NCI-H1092 (cell line): ENCODE data around the gene NDC1.
A peak's percentile ranks its signal among the peaks of the same experiment; 100 is the strongest.
"Not testable (repeated sequence)": the region's sequence is repeated elsewhere in the genome, so short reads cannot be mapped to it uniquely, and the experiment has no call there.

ENCODE experiments used
- DNase-seq: peaks from one replicate; lab custom pipeline; 2025; lab: John Stamatoyannopoulos, UW

Gene NDC1

GRCh38 chr1:53765657-53766056, 72.4 kb downstream of the NDC1 start:
- DNase-seq, result no peak

- DNase-seq, result no peak
Measured at GRCh38 chr1:53763911-53764310, 74.2 kb downstream of the NDC1 start.

- no peak for DNase-seq
Measured at GRCh38 chr1:53763461-53763860, 74.6 kb downstream of the NDC1 start.

GRCh38 chr1:53760497-53760896, 77.6 kb downstream of the NDC1 start:
- DNase-seq, result not testable (repeated sequence)

DNA sequence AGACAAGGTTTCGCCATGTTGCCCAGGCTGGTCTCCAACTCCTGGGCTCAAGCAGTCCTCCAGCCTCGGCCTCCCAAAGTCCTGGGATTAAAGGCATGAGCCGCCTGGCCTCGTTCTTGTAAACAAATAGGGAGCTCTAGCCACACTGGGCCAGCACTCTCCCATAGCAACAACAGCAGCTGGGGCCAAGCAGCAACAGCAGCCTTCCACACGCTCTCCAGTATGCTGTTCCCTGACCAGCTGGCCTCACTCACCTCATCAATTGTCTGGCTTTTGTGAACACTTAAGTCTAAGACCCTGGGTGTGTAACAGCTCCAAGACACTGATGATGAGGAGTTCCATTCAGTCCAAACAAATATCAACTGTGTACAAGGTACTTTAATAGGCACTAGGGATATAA, 82.2 kb downstream of the NDC1 start:
- DNase-seq, result no peak

GRCh38 chr1:53754484-53755312, 83.4 kb downstream of the NDC1 start:
- DNase-seq, result no peak

DNA sequence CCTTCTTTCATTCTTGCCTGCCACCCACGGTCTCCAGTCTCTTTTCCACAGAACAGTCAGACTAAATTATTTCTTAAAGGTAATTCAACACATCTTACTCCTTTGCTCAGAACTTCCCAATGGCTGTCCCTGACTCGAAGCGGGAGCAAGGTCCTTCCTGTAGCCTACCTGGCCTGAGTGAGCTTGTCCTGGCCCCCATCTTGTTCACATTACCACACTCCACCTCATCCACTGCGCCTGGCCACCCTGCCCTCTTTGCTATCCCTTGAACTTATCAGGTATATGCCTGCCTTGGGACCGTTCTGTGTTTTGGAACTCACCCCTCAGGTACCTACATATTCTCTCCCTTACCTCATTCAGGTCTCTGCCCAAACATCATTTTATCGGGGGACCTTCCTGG, 85.8 kb downstream of the NDC1 start:
- no peak for DNase-seq

GRCh38 chr1:53747841-53748240, 90.3 kb downstream of the NDC1 start:
- DNase-seq, result no peak

- DNase-seq, result no peak
Measured at GRCh38 chr1:53740621-53741105, 97.4 kb downstream of the NDC1 start.

DNA sequence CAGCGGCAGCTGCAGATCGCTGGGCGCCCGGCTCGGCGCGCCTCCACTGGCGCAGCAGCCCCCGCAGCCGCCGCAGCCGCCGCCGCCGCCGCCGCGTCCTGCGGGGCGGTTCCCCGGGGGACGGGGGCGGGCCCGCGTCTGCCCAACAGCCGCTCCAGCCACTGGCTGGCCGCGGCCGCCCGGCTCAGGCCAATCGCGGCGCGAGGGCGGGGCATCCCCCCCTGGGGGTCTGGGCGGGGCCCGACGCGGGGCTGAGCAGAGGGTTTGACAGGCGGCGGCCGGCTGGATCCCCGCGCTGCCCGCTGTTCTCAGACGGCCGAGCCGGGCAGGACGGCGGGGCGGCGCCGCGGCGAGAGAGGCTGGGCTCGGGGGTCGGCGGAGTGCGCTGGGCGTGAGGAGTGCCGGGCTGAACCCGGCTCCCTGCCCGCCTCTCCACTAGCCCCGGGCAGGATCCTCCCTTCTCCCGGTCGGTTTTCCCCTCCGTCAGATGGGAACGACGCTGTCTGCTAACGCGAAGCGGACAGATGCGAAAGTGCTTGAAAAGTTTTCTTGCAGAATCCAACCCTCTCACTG, 98.9 kb downstream of the NDC1 start, which contains the start of gene GLIS1:
Gene GLIS1, minus strand, starts transcription at position 56 of the 573 bp plus-strand sequence. CDS start 1,100 bp downstream, outside the sequence.
- peak; percentile 36 for DNase-seq

DNA sequence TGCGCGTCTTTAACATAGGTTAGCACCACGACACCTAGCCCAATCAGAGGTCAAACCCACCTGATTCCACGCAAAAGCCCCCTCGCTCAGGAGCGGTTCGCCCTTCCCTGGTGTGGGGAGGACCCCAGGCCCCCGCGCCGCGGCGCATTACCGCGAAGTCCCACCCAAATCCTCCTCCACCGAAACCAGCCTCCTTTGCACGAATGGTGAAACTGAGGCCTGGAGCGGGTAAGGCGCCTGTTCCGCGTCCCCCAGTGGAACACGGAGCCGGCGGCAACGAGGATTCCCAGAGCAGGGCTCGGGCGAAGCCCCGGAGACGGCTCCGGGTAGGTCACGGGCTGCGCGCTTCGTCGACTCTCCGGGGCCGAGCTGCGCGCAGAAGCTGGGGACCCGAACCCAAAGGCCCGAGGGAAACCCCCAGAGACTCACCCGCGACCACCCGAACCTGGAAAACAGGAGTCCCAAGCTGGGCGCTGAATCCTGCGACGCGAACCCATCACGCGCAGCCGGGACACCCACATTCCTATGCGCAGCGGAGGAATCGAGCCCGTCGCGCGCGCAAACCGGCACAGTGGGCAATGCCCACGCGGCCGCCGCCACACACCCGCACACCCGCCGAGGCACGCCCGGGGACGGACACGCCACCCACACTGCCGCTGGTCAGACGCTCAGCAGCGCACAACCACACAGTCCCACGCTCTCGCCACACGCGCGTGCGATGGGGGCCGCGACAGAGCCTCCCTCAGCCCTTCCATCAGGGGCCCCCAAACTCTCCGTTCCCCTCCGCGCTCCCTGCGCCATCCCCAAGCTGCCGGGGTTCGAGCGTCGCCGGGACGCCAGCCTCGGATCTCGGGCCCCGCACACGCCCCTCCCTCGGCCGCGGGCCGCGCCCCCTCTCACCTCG, 99.6 kb downstream of the NDC1 start:
- no peak for DNase-seq

DNA sequence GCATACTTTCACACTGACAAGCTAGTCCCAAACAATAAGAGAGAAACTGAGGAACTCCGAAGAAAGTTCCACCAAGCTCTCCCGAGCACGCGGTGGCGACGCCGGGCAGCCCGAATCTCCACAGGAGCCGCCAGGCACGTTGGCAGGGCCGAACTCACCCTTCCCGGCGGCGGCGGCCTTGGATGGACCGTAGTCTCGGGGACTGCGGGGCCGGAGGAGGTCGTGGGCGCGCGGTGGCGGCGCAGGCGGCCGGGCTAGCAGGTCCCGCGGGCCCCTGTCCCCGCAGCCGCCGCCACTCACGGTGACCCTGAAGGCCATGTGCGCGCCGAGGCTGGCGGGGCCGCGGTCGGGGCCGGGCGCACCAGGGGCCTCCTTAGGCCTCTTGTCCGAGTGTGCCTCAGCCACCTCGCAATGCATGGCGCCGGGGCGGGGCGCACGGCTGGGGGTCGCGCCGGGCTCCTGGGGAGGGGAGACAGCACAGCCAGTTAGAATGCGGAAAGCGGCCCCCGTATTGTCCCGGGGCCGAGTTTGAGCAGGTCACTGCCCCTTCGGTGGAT, 100.4 kb downstream of the NDC1 start:
- DNase-seq, result no peak

DNA sequence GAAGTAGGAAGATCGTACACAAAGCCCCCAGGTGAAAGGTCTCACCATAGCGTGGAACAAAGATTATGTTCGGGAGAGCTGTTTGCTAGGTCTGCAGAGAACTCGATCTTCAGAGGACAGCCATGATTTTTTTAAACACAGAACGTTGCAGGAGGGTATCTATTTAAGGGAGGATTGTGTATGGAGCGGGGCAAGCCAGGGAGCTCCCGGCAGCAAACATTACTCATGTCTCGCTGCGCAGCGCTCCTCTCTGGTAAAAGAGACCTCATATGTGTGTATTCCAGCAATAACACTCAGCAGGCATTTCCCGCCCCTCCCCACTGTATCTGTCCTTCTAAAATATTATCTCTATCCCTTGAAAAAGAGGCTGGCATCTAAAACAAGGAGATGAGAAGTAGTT, 101.8 kb downstream of the NDC1 start:
- DNase-seq, result no peak

- DNase-seq, result no peak
Measured at GRCh38 chr1:53735681-53736080, 102.4 kb downstream of the NDC1 start.

DNA sequence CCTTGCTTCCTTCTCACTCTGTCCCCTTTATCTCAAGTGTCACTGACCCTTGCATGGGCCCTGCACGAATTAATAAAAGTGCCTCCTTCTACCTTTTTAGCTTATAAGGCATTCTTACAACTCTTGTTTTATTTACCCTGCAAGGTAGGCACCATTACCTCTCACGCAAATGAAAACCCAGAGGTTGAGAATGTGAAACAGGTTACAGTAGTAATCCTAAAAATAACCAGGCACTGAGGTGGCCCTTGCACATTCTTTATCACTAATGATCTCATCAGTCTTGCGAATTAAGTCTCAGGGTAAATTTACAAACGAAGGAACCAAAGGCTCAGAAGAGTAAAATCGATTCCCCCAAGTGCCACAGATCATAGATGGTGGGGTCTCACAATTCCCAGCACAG, 102.8 kb downstream of the NDC1 start:
- no peak for DNase-seq

DNA sequence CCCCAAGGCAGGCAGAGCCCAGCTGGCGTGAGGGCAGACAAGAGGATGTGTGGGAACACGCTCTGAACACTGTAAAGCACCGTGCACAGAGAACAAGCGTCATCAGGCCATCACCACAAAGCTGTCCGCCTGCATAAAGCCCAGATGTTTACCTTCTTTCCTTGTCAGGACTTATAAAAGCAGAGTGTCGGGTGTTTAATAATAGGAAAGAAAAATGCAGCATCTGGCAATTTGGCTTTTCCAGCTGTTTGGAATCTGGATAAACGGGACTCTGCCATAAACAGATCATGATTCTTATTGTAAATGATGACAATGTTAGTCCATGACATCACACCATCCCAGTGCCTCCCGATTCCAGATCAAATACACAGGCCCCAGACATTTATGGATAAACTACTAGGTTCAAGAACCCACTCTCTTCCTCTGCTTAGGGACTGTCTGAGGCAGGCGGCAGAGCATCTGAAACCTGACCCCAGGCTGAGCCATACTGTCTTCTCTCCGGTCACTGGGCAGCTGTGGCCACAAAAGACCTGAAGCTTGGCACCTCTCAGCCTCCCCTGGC, 103.4 kb downstream of the NDC1 start:
- DNase-seq, result no peak

DNA sequence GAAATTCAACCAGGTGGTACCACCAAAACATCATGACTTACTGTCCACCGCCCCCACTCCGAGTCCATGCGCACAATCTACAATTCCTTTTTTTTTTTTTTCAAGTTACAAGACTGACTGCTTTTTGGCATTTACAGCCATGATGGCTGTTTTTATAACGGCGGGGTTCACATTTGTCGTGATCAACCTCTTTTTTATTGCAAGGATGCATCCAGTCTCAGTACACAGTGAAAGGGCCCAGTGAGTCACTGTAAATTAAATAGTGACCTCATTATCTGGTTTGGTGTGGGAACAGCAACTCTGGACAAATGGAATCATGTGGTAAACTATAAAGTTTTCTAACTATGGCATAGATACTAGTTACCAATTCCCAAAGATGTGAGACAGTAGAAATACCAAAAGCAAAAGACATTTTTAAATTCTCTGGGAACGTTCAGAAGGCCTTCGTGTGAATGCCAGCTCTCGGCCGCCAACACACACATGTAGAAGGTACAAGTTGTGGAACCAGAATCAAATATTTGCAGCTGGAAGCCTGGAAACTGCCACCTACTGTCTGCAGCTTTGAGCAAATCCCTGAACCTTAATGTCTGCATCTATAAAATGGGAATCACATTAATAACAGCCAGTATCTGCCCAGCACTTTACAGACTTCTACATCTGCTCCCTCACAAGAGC, 104.0 kb downstream of the NDC1 start:
- DNase-seq, result no peak

DNA sequence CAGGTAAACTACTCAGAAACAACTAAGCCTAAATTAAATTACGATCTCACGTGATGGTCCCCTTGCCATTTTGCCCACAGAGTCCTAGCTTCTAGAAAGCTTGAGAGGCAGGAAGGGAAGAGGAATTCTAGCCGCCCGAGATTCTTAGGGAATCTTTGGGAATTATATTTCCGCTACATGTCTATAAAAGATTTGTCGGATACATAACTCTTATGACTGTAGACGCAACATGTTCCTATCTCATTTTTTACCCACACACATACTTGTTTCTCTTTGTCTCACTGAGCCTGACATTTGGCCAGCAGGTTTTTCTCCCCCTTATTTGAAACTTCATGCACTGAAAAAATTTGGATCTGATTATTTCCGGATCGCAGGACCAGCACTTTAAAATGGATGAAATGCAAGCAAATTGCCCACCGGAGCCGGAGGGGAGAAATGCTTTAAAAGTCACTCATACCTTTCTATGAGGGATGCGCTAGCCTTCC, 104.6 kb downstream of the NDC1 start:
- no peak for DNase-seq

DNA sequence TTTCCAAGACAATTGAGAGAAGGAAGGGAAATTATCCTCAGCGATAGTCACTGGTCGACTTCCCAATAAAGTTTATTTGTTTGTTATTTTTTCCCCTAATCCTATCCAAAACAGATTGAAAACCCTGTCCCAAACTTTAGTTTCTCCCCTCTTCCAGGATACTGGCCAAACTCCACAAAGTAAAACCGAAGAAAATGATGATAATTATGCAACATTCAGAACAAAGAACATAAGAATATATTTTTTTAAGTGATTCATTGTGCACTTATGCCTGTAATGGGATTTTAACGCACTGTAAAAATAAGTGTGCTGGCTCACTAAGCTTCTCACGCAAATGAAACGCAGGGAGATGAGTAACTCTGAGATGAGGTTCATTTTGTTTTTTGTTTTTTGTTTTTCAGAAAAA, 105.2 kb downstream of the NDC1 start:
- DNase-seq, result no peak

- no peak for DNase-seq
Measured at GRCh38 chr1:53732409-53732808, 105.7 kb downstream of the NDC1 start.

GRCh38 chr1:53731779-53732305, 106.3 kb downstream of the NDC1 start:
- DNase-seq, result no peak
